Bronchial epithelial cell (primary cell): ENCODE measurements around the gene MEIS1. TPM values are rescaled to one million over a fixed set of nuclear protein-coding genes. Genes with fewer than 3 reads are reported as not detected.

Source experiments
- DNase-seq: peaks from one replicate; pipeline ENCODE4 v3.0.0-alpha.2; 2010; ENCODE audit warnings: low read depth
- FAIRE-seq: peaks from 2 replicates; lab custom pipeline; 2011; peaks lifted over from hg19 to GRCh38; lab: Jason Lieb, UNC
- H3K27me3 ChIP-seq: 2 replicates; pipeline ENCODE4 v1.5.1; 2011; ENCODE audit warnings: low read length; ENCODE audit not compliant: control insufficient read depth, insufficient read depth
- H3K36me3 ChIP-seq: 2 replicates; pipeline ENCODE4 v1.5.1; 2011; ENCODE audit warnings: low read length; ENCODE audit not compliant: control insufficient read depth, insufficient read depth
- H3K4me3 ChIP-seq: 2 replicates; pipeline ENCODE4 v1.5.1; 2011; ENCODE audit warnings: mild to moderate bottlenecking, low read depth, low read length, control low read depth
- CTCF ChIP-seq: IDR thresholded peaks from 2 replicates; pipeline ENCODE4 v1.5.1; 2011; ENCODE audit warnings: mild to moderate bottlenecking, moderate library complexity, low read length, control low read depth, inconsistent platforms; ENCODE audit not compliant: insufficient read depth, severe bottlenecking
- total RNA-seq: library from RNA; depleted of rRNA; stranded (reverse); fragments of >200 nt; gene quantifications from 2 replicates; pipeline ENCODE4 v1.2.1, GENCODE V29; 2014

MEIS1 gene
- total RNA-seq, 1 donor from 2014 or later, result 28.4 TPM

- peaks cover 5% of the 10 kb centered on the region for H3K36me3 ChIP-seq
- no peak overlapping the region for H3K4me3 ChIP-seq
- DNase-seq, result no peak
- no peak for TF ChIP-seq CTCF
- no peaks in the 10 kb centered on the region for H3K27me3 ChIP-seq
- no peak for FAIRE-seq
Observed at GRCh38 chr2:66460031-66460430, 25.1 kb downstream of the MEIS1 start.

- H3K27me3 ChIP-seq, result no peaks in the 10 kb centered on the region
- peaks cover 5% of the 10 kb centered on the region for H3K36me3 ChIP-seq
- DNase-seq, result no peak
- FAIRE-seq, result no peak
- no peak for TF ChIP-seq CTCF
- H3K4me3 ChIP-seq, result no peak overlapping the region
Observed at GRCh38 chr2:66461001-66461663, 26.2 kb downstream of the MEIS1 start.

- H3K4me3 ChIP-seq, result no peak overlapping the region
- no peak for FAIRE-seq
- H3K27me3 ChIP-seq, result no peaks in the 10 kb centered on the region
- TF ChIP-seq CTCF, result no peak
- DNase-seq, result no peak
- H3K36me3 ChIP-seq, result peaks cover 5% of the 10 kb centered on the region
Observed at GRCh38 chr2:66461664-66462500, 27.0 kb downstream of the MEIS1 start.

- DNase-seq (no peak), FAIRE-seq (no peak)
- Histone ChIP-seq H3K27me3 (no peaks in the 10 kb centered on the region), H3K4me3 (no peak overlapping the region), H3K36me3 (peaks cover 5% of the 10 kb centered on the region)
- TF ChIP-seq CTCF, result no peak
Observed at GRCh38 chr2:66462501-66462825, 27.5 kb downstream of the MEIS1 start.

GRCh38 chr2:66463206-66463755 lies 28.4 kb downstream of the MEIS1 start:
- no peak overlapping the region for H3K4me3 ChIP-seq
- no peak for FAIRE-seq
- peaks cover 5% of the 10 kb centered on the region for H3K36me3 ChIP-seq
- no peak for TF ChIP-seq CTCF
- no peaks in the 10 kb centered on the region for H3K27me3 ChIP-seq
- no peak for DNase-seq
